Colonic mucosa (tissue), 4 donors: ENCODE results near the gene PAIP2. TPM values are rescaled to one million over a fixed set of nuclear protein-coding genes. Genes with fewer than 3 reads are reported as not detected.
A peak's percentile ranks its signal among the peaks of the same experiment; 100 is the strongest.

Experiments used
- DNase-seq: peaks from one replicate; pipeline ENCODE4 v3.0.0-alpha.2; 2020
- H3K27ac ChIP-seq: fragments of 200-600 bp; one replicate; pipeline ENCODE4 v1.8.0; 2021
- H3K27me3 ChIP-seq: fragments of 200-600 bp; one replicate; pipeline ENCODE4 v1.8.0; 2021
- H3K36me3 ChIP-seq: fragments of 200-600 bp; one replicate; pipeline ENCODE4 v1.8.0; 2021
- H3K4me1 ChIP-seq: fragments of 200-600 bp; one replicate; pipeline ENCODE4 v1.8.0; 2021; ENCODE audit warnings: mild to moderate bottlenecking
- H3K4me3 ChIP-seq: fragments of 200-600 bp; one replicate; pipeline ENCODE4 v1.8.0; 2021
- H3K9ac ChIP-seq, 2 donors: one replicate each; pipeline ENCODE4 v1.7.0; 2013; ENCODE audit warnings: control low read depth in 2 of 2, low read depth in 2 of 2, low read length in 2 of 2
- H3K9me3 ChIP-seq: fragments of 200-600 bp; one replicate; pipeline ENCODE4 v1.8.0; 2021
- intact Hi-C: fragments of 100-400 bp; cut with DNase I; formaldehyde crosslinking; loops from one replicate; pipeline ENCODE4 v1.14.1; 2022
- total RNA-seq, 2 donors: library from RNA; stranded (reverse); fragmentation: NEBNext Ultra II Directional in 1 of 2; extraction: Animal tissue kit (Norgen Biotek cat#: 25700) in 1 of 2; gene quantifications; one replicate each; pipeline ENCODE4 v1.2.1, GENCODE V29; 2021
- TF ChIP-seq, protein P1 (sequence below): fragments of 200-600 bp; IDR thresholded peaks from one replicate; pipeline ENCODE4 v1.8.0; 2022; ENCODE audit warnings: antibody characterized with exemption, mild to moderate bottlenecking
- donor health status: healthy.
- donor health status: DM: no; HTN: no; CAD: no.
- donor health status: DM: no; HTN: no; CAD: no.

Gene PAIP2
- total RNA-seq, 2 donors from 2014 or later, result 39.4 to 49.7 TPM

DNA sequence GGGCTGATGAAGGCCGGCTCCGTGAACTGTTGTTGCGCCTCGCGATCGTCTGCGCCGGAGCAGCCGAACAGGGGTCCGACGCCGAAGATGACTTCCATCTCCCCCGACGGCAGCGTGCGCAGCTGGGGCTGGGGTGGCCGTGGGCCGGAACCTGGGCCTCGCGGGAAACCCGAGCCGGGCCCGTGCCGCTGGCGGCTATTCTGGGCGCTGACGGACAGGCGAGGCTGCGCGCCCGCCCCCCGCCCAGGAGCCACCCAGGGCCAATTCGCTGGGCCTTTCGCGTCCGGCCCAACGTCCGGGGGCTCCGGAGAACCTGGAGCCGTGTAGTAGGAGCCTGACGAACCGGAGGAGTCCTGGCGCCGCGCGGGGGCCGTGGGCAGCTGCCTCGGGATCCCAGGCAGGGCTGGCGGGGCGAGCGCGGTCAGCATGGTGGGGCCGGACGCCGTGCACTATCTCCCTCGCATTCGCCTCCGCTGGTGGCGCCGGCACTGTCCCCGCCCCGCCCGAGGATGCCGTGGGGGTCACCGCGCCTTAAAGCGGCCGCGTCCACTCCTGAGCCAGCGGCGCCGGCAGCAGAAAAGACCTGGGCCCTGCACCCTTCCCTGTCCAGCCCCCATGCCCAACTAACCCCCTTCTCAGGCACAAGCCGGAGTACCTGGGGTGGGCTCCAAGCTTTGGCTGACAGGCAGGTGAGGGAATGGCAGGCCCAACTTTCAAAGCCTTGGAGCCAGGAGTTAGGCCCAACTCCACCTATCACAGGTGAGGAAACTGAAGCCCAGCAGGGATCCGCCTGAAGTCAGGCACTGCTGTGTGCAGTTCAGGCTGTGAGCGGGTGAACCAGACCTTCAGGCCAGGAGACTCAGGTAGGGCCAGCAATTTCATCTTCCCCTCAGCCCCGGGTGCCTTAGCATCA, 53.3 kb downstream of the PAIP2 start, which contains the start of gene PROB1:
TSS of gene PROB1 (minus strand) at position 451 of the 913 bp plus-strand sequence. CDS start at position 428, 23 bp downstream.
- Histone ChIP-seq H3K9ac (peak within 1 kb of the TSS; percentile 51 to 52), H3K4me1 (peaks cover 13% of the 10 kb centered on the region), H3K27me3 (peaks cover 6% of the 10 kb centered on the region), H3K36me3 (no peaks in the 10 kb centered on the region), H3K4me3 (peak within 1 kb of the TSS; percentile 53), H3K27ac (no peak within 1 kb of the TSS), H3K9me3 (no peaks in the 10 kb centered on the region)
- intact Hi-C loops, result loop anchor here (5.0 to 10.0 kb wide), 2 partner anchors 53 to 100 kb away; partner anchors contain the start of genes MATR3 and PAIP2
- no peak for DNase-seq
- TF ChIP-seq, protein P1, sequence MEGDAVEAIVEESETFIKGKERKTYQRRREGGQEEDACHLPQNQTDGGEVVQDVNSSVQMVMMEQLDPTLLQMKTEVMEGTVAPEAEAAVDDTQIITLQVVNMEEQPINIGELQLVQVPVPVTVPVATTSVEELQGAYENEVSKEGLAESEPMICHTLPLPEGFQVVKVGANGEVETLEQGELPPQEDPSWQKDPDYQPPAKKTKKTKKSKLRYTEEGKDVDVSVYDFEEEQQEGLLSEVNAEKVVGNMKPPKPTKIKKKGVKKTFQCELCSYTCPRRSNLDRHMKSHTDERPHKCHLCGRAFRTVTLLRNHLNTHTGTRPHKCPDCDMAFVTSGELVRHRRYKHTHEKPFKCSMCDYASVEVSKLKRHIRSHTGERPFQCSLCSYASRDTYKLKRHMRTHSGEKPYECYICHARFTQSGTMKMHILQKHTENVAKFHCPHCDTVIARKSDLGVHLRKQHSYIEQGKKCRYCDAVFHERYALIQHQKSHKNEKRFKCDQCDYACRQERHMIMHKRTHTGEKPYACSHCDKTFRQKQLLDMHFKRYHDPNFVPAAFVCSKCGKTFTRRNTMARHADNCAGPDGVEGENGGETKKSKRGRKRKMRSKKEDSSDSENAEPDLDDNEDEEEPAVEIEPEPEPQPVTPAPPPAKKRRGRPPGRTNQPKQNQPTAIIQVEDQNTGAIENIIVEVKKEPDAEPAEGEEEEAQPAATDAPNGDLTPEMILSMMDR, result no peak

DNA sequence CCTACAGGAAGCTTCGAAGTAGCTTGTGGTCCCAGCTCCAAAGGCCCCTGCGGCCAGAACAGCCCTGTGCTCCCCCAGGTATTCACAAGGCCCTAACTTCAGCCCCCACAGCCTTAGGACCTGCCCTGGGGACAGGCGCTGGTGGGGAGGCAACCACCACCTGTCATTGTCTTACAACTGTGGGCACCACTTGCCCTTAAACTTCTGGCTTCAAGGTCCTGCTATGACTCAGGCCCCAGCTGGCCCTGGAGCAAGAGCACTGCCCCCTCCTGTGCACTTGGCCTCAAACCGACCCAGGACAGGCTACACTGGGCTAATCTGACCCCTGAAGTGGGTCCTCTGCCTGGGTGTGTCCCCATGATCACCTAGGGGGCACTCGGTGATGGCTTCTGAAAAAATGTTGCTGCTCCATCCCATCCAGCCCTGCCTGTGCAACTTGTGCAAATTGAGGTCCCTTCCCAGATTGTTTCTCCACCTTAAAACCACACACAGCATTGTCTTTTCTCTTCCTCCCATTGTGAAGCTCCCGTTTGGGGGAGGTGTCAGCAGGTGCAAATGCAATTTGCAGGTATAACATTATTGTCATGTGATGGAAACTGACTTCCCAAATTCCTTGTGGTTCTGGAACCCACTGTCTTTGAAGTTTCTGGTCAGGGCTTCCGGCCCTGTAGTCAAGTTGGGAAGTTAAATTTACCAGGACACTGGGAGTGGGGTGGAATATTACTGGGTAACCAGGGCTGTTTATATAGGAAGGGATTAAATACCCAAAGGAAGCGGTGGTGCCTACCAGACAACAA, 54.4 kb downstream of the PAIP2 start:
- intact Hi-C loops, result loop anchor here (10.0 kb wide), 1 partner anchor 101 kb away; the partner anchor contains the start of gene MATR3
- TF ChIP-seq, protein P1, result no peak
- H3K4me3 ChIP-seq, result no peak overlapping the region
- no peak overlapping the region for H3K27ac ChIP-seq
- DNase-seq, result no peak
- no peaks in the 10 kb centered on the region for H3K9me3 ChIP-seq
- peaks cover 6% of the 10 kb centered on the region for H3K27me3 ChIP-seq
- H3K9ac ChIP-seq, result no peak overlapping the region
- peaks cover 5% of the 10 kb centered on the region for H3K4me1 ChIP-seq
- H3K36me3 ChIP-seq, result no peaks in the 10 kb centered on the region

DNA sequence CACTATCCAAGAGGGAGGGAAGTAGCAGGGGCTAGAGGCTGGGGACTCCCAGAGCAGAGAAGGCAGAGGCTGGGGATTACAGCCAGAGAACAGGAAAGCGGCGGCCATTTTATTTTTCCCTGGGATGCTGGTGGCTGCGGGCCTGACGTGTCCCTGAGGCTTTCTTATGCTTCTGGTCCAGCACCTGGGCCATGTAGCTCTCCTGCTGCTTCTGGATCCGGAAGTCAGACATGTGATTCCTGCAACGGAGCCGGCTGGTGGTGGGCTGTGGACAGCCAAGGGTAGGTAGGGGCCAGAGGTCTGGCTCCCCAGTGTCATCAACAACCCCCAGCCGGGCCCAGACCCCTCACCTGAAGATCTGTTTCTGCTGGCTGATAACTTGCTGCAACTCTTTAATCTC, 55.0 kb downstream of the PAIP2 start:
- H3K4me3 ChIP-seq, result no peak overlapping the region
- intact Hi-C loops, result loop anchor here (10.0 kb wide), 1 partner anchor 102 kb away; the partner anchor contains the start of gene MATR3
- H3K4me1 ChIP-seq, result no peaks in the 10 kb centered on the region
- DNase-seq, result no peak
- peaks cover 6% of the 10 kb centered on the region for H3K27me3 ChIP-seq
- H3K36me3 ChIP-seq, result no peaks in the 10 kb centered on the region
- no peak overlapping the region for H3K9ac ChIP-seq
- no peak overlapping the region for H3K27ac ChIP-seq
- H3K9me3 ChIP-seq, result no peaks in the 10 kb centered on the region
- TF ChIP-seq, protein P1, result no peak

DNA sequence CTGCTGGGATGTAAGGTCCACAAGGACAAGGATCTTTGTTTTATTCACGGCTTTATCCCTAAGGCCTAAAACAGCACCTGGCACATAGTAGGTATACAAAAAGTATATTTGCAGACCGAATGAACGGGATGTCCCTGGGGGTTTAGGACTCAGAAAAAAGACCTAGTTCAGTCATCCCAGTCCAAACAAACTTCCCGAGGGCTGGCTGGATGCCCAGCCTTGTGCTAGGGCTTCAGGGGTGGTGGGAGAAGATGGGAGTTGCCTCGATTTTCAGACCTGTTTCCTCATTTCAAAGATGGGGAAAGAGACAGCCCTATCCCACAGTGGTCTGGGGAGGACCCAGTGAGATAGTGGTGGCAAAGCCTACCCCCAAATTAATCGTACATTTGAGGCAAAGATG, 56.3 kb downstream of the PAIP2 start:
- intact Hi-C loops, result loop anchor here (10.0 kb wide), 1 partner anchor 103 kb away; the partner anchor contains the start of gene MATR3
- peaks cover 6% of the 10 kb centered on the region for H3K27me3 ChIP-seq
- no peak overlapping the region for H3K9ac ChIP-seq
- no peak overlapping the region for H3K4me3 ChIP-seq
- DNase-seq, result no peak
- no peaks in the 10 kb centered on the region for H3K4me1 ChIP-seq
- H3K9me3 ChIP-seq, result no peaks in the 10 kb centered on the region
- no peaks in the 10 kb centered on the region for H3K36me3 ChIP-seq
- no peak overlapping the region for H3K27ac ChIP-seq
- TF ChIP-seq, protein P1, result no peak

DNA sequence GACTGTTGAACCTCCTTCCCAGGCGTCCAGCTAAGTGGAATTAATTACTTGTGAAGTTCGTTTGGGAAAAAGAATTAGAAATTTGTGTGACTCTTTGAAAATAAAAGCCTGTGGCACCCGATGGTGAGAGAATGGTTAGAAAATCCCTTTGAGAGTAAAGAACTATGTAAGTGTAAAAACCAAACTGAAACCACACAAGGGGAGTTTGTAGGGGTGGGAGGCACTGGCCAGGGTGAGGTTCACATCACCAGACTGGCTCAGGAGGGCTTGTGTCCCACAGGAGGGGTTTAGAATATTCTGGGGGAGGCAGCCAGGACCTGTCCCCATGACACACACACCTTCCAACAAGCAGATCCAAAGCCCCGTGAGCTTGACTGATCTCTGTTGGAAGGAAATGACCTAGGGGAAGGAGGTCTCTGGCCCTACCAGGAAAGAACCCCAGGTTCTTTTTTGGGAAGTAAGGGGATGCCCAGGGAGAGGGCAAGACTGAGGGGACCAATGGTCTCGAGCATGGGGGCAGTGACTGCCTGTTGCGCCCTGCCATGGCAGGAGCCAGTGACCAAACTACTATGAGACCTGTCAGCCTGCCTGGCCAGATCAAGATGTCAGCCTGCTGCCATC, 58.0 kb downstream of the PAIP2 start:
- H3K9ac ChIP-seq, result no peak overlapping the region
- no peak overlapping the region for H3K4me3 ChIP-seq
- no peak for DNase-seq
- TF ChIP-seq, protein P1, result no peak
- H3K9me3 ChIP-seq, result no peaks in the 10 kb centered on the region
- intact Hi-C loops, result loop anchor here (10.0 kb wide), 1 partner anchor 105 kb away; the partner anchor contains the start of gene MATR3
- H3K4me1 ChIP-seq, result no peaks in the 10 kb centered on the region
- H3K27ac ChIP-seq, result no peak overlapping the region
- H3K27me3 ChIP-seq, result peaks cover 2% of the 10 kb centered on the region
- H3K36me3 ChIP-seq, result no peaks in the 10 kb centered on the region
